Measurements from ENCODE around the gene CNPY2. TPM values are rescaled to one million over a fixed set of nuclear protein-coding genes. Genes with fewer than 3 reads are reported as not detected.
"Not testable (repeated sequence)": the region's sequence is repeated elsewhere in the genome, so short reads cannot be mapped to it uniquely, and the experiment has no call there.

The CNPY2 gene
- total RNA-seq (2014; rRNA removed; shearing (Covaris generic)), result 311 and 316 TPM in 2 replicates
- 248 and 314 TPM in 2 replicates for polyA plus RNA-seq (2015; cell fraction: cytosol; rRNA removed)
- polyA plus RNA-seq (2015; cell fraction: nucleus; rRNA removed), result 119 and 134 TPM in 2 replicates

GRCh38 chr12:56315622-56316473 lies at the start of gene CNPY2:
Gene CNPY2 (minus strand): TSS chr12:56315988. CDS start chr12:56315217, 771 bp downstream.
- in situ Hi-C loops (cut with HindIII; ENCODE audit: low pct_unique_long_range_greater_than_20kb, low sequenced_read_pairs), result no loop called here
- peak; percentile 96 for DNase-seq (ENCODE audit: low read depth, low spot score)

- DNase-seq (ENCODE audit: low read depth, low spot score), result no peak
- in situ Hi-C loops (cut with HindIII; ENCODE audit: low pct_unique_long_range_greater_than_20kb, low sequenced_read_pairs), result no loop called here
These were observed 46.6 kb upstream of the CNPY2 start, which contains the start of gene APOF for GRCh38 chr12:56362130-56363059. Gene APOF (minus strand): TSS chr12:56362857. CDS start chr12:56362745, 112 bp downstream.

DNA sequence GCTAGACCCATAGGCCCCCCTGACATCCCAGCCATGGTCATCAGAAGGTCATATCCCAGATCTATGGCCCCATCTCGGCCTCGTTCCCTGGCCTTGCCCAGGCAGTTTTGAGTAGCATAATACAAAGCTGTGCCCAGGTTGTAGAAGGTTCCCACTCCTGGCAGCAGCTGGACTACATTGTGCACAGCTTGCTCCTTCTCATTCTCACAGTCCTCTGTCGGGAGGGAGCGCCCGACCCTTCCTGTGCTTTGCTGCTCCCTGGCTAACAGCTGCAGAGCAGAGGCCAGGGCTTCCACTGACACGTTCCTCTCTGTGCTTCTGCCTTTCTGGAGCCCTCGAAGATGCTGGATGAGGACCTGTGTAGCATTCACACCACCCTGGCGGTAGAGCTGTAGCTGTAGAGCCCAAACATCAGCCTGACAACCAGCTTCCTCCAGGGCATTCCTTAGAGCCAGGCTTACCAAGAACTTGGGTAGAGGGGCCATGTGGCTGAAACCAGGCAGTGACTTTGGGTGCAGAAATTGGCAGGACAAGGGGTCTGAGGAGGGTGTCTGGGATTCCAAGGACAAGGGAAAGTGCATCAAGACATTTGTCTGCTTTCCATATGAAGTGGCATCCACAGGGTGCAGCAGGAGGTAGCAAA lies 45.8 kb upstream of the CNPY2 start:
- DNase-seq (ENCODE audit: low read depth, low spot score), result no peak
- in situ Hi-C loops (cut with HindIII; ENCODE audit: low pct_unique_long_range_greater_than_20kb, low sequenced_read_pairs), result no loop called here

DNA sequence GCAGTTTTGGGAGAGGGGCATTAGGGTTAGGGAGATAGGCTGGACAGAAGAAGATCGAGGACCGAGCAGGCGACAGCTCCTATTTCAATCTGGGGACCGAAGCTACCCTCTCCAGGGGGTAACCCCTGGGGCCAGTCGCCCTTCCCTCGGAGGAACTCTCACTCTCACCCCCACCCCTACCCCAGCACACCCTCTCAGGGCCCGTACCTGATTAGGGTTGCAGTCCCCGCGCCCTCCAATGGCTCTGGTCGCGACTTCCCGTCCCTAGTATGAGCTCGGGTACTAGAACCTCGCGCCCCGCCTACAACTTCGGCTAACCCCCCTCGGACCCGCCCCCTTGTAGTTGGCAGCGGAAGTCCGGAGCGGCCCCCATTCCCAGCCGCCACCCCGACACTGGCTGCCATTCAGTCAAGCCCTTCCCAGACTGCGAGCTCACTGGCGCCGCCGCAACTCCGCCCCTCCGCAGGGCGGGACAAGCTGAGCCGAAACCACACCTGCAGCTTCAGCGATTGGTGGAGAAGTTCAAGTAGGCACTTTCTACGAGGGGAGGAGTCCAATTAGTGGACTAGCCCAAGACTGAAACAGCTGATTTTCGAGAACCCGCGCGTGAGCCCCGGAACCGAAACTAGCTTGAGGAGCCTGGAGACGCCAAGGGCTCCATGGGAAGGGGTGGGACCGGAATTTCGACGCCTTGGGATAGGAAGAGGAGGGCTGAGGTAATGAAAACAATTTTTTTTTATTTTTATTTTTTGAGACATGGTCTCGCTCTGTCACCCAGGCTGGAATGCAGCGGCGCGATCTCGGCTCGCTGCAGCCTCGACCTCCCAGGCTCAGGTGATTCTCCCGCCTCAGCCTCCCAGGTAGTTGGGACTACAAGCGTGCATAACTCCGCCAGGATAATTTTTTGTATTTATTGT lies 44.3 kb upstream of the CNPY2 start, which contains the start of gene STAT2:
Gene STAT2, minus strand, starts transcription at position 257 of the 917 bp plus-strand sequence. CDS start 3,536 bp downstream, outside the sequence.
- in situ Hi-C loops (cut with HindIII; ENCODE audit: low pct_unique_long_range_greater_than_20kb, low sequenced_read_pairs), result no loop called here

GRCh38 chr12:56358836-56359532 lies 43.2 kb upstream of the CNPY2 start:
- DNase-seq (ENCODE audit: low read depth, low spot score), result peak; percentile 80

More for the DNA sequence above, 44.3 kb upstream of the CNPY2 start, which contains the start of gene STAT2:
- DNase-seq (ENCODE audit: low read depth, low spot score), result peak; percentile 100

DNA sequence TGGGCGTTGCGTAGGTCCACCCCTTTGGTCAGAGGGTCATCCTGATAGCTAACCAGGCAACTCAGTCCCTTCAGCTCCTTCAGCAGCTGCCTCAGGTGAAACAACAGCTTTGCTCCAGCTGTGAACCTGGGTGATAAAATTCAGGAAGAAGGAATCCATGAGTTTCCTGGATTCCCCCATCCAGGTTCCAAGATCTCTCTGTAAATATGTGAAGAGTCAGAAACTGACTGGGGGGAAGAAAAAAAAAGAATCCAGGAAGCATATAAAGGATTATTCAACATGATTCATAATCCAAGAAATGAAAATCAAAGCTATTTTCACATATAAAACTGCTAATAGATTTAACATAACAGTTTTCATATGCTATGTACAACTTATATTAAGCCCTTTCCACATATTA lies 35.5 kb upstream of the CNPY2 start:
- in situ Hi-C loops (cut with HindIII; ENCODE audit: low pct_unique_long_range_greater_than_20kb, low sequenced_read_pairs), result no loop called here
- no peak for DNase-seq (ENCODE audit: low read depth, low spot score)

More at GRCh38 chr12:56358836-56359532, 43.2 kb upstream of the CNPY2 start:
- in situ Hi-C loops (cut with HindIII; ENCODE audit: low pct_unique_long_range_greater_than_20kb, low sequenced_read_pairs), result no loop called here

GRCh38 chr12:56350662-56351061 lies 34.9 kb upstream of the CNPY2 start:
- in situ Hi-C loops (cut with HindIII; ENCODE audit: low pct_unique_long_range_greater_than_20kb, low sequenced_read_pairs), result no loop called here
- no peak for DNase-seq (ENCODE audit: low read depth, low spot score)

DNA sequence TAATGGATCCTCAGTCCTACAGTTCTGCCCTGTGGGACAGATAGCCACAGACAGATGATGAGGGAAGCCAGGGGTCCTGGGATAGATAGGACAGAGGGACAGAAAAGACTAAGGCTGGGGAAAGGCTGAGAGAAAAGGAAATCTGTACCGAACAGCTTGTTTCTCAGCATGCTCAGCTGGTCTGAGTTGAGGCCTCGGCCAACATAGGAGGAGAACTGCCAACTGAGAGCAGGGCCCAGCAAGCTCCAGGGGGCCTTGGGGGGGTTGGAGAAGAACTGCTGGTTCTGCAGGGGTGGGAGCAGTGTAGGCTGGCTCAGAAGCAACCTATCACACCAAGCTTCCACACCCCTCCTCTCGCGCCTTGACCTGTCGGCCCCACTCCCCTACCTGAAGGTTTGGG lies 33.0 kb upstream of the CNPY2 start:
- in situ Hi-C loops (cut with HindIII; ENCODE audit: low pct_unique_long_range_greater_than_20kb, low sequenced_read_pairs), result no loop called here
- DNase-seq (ENCODE audit: low read depth, low spot score), result no peak

GRCh38 chr12:56347255-56347654 lies 31.5 kb upstream of the CNPY2 start:
- in situ Hi-C loops (cut with HindIII; ENCODE audit: low pct_unique_long_range_greater_than_20kb, low sequenced_read_pairs); DNase-seq (ENCODE audit: low read depth, low spot score): not testable (repeated sequence)

DNA sequence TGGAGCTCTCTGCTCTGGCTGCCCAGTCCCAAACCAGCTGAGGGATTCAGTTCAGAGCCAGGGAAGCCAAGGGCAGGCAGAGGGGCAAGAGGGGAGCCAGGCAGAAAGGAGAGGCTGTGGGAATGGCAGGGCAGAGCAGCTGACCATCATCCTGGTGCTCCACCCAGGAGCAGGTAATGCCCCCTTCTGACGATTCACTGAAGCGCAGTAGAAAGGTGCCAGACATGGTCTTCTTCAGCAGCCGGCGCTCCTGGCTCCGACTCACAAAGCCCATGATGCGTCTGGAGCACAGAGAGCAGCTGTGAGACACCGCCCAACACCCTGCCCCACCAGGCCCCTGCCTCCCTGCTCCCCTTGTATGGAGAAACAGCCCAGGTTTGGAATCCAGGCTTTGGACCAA lies 30.9 kb upstream of the CNPY2 start:
- in situ Hi-C loops (cut with HindIII; ENCODE audit: low pct_unique_long_range_greater_than_20kb, low sequenced_read_pairs), result no loop called here
- DNase-seq (ENCODE audit: low read depth, low spot score), result peak; percentile 38

DNA sequence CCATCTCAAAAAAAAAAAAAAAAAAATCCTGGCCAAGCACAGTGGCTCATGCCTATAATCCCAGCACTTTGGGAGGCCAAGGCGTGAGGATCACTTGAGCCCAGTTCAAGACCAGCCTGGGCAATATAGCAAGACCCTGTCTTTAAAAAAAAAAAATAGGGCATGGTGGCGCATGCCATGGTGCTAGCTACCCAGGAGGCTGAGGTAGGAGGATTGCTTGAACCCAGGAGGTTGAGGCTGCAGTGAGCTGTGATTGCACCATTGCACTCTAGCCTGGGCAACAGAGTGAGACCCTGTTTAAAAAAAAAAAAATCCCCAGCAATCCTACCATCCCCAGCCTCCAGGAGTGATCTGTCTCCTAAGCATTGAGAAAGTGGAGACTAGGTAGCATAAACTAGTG lies 26.5 kb upstream of the CNPY2 start:
- DNase-seq (ENCODE audit: low read depth, low spot score); in situ Hi-C loops (cut with HindIII; ENCODE audit: low pct_unique_long_range_greater_than_20kb, low sequenced_read_pairs): not testable (repeated sequence)

DNA sequence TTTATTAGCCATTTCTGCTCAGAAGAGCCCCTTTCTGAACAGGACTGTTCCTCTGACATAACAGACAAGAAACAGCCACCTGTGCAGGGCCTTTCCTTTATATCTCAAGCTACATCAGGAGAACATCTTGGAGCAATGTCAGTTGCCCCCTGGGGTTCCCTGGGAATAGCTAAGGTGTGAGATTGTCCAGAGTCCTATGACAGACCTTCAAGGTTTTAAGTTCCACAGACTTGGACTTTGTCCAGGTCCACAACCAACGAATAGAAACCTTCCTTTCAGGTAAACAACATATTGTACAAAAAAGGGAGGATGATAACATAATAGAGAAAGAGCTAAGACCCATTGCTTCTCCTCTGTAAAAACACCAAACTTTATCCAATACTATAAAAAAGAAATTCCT lies 25.8 kb upstream of the CNPY2 start:
- in situ Hi-C loops (cut with HindIII; ENCODE audit: low pct_unique_long_range_greater_than_20kb, low sequenced_read_pairs), result no loop called here

GRCh38 chr12:56339158-56339422 lies 23.3 kb upstream of the CNPY2 start:
- DNase-seq (ENCODE audit: low read depth, low spot score), result no peak
- in situ Hi-C loops (cut with HindIII; ENCODE audit: low pct_unique_long_range_greater_than_20kb, low sequenced_read_pairs), result no loop called here

More for the DNA sequence above, 25.8 kb upstream of the CNPY2 start:
- DNase-seq (ENCODE audit: low read depth, low spot score), result no peak

- no peak for DNase-seq (ENCODE audit: low read depth, low spot score)
- in situ Hi-C loops (cut with HindIII; ENCODE audit: low pct_unique_long_range_greater_than_20kb, low sequenced_read_pairs), result no loop called here
These were observed 22.7 kb upstream of the CNPY2 start, which contains the start of gene IL23A for GRCh38 chr12:56338308-56339157. Gene IL23A (plus strand): TSS chr12:56338884. CDS start chr12:56339045, 161 bp downstream.

- no peak for DNase-seq (ENCODE audit: low read depth, low spot score)
- in situ Hi-C loops (cut with HindIII; ENCODE audit: low pct_unique_long_range_greater_than_20kb, low sequenced_read_pairs), result no loop called here
These were observed 22.0 kb upstream of the CNPY2 start for GRCh38 chr12:56337753-56338251.

Measured in SK-MEL-5 (cell line).